ENCODE results near the gene SLC1A3.

- TF ChIP-seq EZH2phosphoT487 (IDR thresholded peaks at IDR 0.05; ENCODE audit: low read length) (no peak), CTCF (IDR thresholded peaks at IDR 0.05; ENCODE audit: low read length) (no peak), EZH2 (optimal IDR thresholded peaks at IDR 0.05; ENCODE audit: low read depth, low read length) (no peak)
Observed at GRCh38 chr5:36646100-36646499, 39.7 kb downstream of the SLC1A3 start.
